Measurements from ENCODE around the gene MBD5.

The MBD5 gene

GRCh38 chr2:148483665-148484064, 462.8 kb downstream of the MBD5 start:
- Histone ChIP-seq H3K79me2 (ENCODE audit: insufficient read depth, low read depth) (no peaks in the 10 kb centered on the region), H3K27me3 (ENCODE audit: insufficient read depth, low read depth) (no peaks in the 10 kb centered on the region), H2AFZ (ENCODE audit: low read depth) (no peak overlapping the region), H3K4me3 (IDR thresholded peaks at IDR 0.05; ENCODE audit: insufficient read depth, low read depth, low read length) (no peak overlapping the region), H3K9ac (no peak overlapping the region), H3K36me3 (ENCODE audit: insufficient read depth) (no peaks in the 10 kb centered on the region), H3K27ac (no peak overlapping the region), H4K20me1 (ENCODE audit: insufficient read depth) (no peaks in the 10 kb centered on the region), H3K4me2 (no peak overlapping the region), H3K4me1 (ENCODE audit: low read depth, poor library complexity, severe bottlenecking) (no peaks in the 10 kb centered on the region)
- no peak for TF ChIP-seq CTCF (conservative IDR thresholded peaks at IDR 0.05; ENCODE audit: low read depth, low read length)

- H3K4me1 ChIP-seq (ENCODE audit: low read depth, poor library complexity, severe bottlenecking): no peaks in the 10 kb centered on the region
Observed at GRCh38 chr2:148484066-148484465, 463.2 kb downstream of the MBD5 start.

GRCh38 chr2:148486655-148487054, 465.8 kb downstream of the MBD5 start:
- Histone ChIP-seq H2AFZ (ENCODE audit: low read depth) (no peak overlapping the region), H4K20me1 (ENCODE audit: insufficient read depth) (no peaks in the 10 kb centered on the region)

More at GRCh38 chr2:148484066-148484465, 463.2 kb downstream of the MBD5 start:
- Histone ChIP-seq H2AFZ (ENCODE audit: low read depth) (no peak overlapping the region), H3K4me3 (IDR thresholded peaks at IDR 0.05; ENCODE audit: insufficient read depth, low read depth, low read length) (no peak overlapping the region), H3K36me3 (ENCODE audit: insufficient read depth) (no peaks in the 10 kb centered on the region), H3K27me3 (ENCODE audit: insufficient read depth, low read depth) (no peaks in the 10 kb centered on the region), H4K20me1 (ENCODE audit: insufficient read depth) (no peaks in the 10 kb centered on the region), H3K9ac (no peak overlapping the region), H3K4me2 (no peak overlapping the region), H3K79me2 (ENCODE audit: insufficient read depth, low read depth) (no peaks in the 10 kb centered on the region), H3K27ac (no peak overlapping the region)
- TF ChIP-seq CTCF (conservative IDR thresholded peaks at IDR 0.05; ENCODE audit: low read depth, low read length): no peak

GRCh38 chr2:148487439-148487838, 466.5 kb downstream of the MBD5 start:
- Histone ChIP-seq H3K79me2 (ENCODE audit: insufficient read depth, low read depth) (no peaks in the 10 kb centered on the region), H3K4me1 (ENCODE audit: low read depth, poor library complexity, severe bottlenecking) (no peaks in the 10 kb centered on the region), H4K20me1 (ENCODE audit: insufficient read depth) (no peaks in the 10 kb centered on the region), H3K27ac (no peak overlapping the region), H3K36me3 (ENCODE audit: insufficient read depth) (no peaks in the 10 kb centered on the region), H3K27me3 (ENCODE audit: insufficient read depth, low read depth) (no peaks in the 10 kb centered on the region), H3K9ac (no peak overlapping the region), H3K4me2 (no peak overlapping the region), H3K4me3 (IDR thresholded peaks at IDR 0.05; ENCODE audit: insufficient read depth, low read depth, low read length) (no peak overlapping the region), H2AFZ (ENCODE audit: low read depth) (no peak overlapping the region)
- no peak for TF ChIP-seq CTCF (conservative IDR thresholded peaks at IDR 0.05; ENCODE audit: low read depth, low read length)

More at GRCh38 chr2:148486655-148487054, 465.8 kb downstream of the MBD5 start:
- H3K4me1 ChIP-seq (ENCODE audit: low read depth, poor library complexity, severe bottlenecking): no peaks in the 10 kb centered on the region
- H3K36me3 ChIP-seq (ENCODE audit: insufficient read depth): no peaks in the 10 kb centered on the region
- no peak overlapping the region for H3K27ac ChIP-seq
- H3K4me2 ChIP-seq: no peak overlapping the region
- no peaks in the 10 kb centered on the region for H3K79me2 ChIP-seq (ENCODE audit: insufficient read depth, low read depth)
- no peak overlapping the region for H3K4me3 ChIP-seq (IDR thresholded peaks at IDR 0.05; ENCODE audit: insufficient read depth, low read depth, low read length)
- H3K27me3 ChIP-seq (ENCODE audit: insufficient read depth, low read depth): no peaks in the 10 kb centered on the region
- H3K9ac ChIP-seq: no peak overlapping the region
- TF ChIP-seq CTCF (conservative IDR thresholded peaks at IDR 0.05; ENCODE audit: low read depth, low read length): no peak

Data from KMS-11 (cell line).